Right atrium auricular region (tissue), 2 donors: Measurements from ENCODE around the gene SETBP1. TPM values are rescaled to one million over a fixed set of nuclear protein-coding genes. Genes with fewer than 3 reads are reported as not detected.

ENCODE experiments used
- DNase-seq: peaks from one replicate; pipeline ENCODE4 v3.0.0-alpha.2; 2019; ENCODE audit warnings: low spot score
- H3K27ac ChIP-seq, 2 donors: fragments of 200-600 bp; sonication (generic); 1 replicate in 1 of 2; 2 replicates in 1 of 2; pipeline ENCODE4 v1.5.1; 2016 to 2019
- H3K27me3 ChIP-seq, 2 donors: fragments of 200-600 bp; sonication (generic); one replicate each; pipeline versions ENCODE4 v1.5.1 to v1.6.0; 2017 to 2019
- H3K36me3 ChIP-seq: fragments of 200-600 bp; sonication (generic); one replicate; pipeline ENCODE4 v1.5.1; 2016
- H3K4me1 ChIP-seq, 2 donors: fragments of 200-600 bp; sonication (generic); one replicate each; pipeline versions ENCODE4 v1.5.1 to v1.6.0; 2017 to 2019
- H3K4me3 ChIP-seq, 2 donors: fragments of 200-600 bp; sonication (generic); 1 replicate in 1 of 2; 2 replicates in 1 of 2; pipeline ENCODE4 v1.5.1; 2017 to 2019; ENCODE audit warnings: mild to moderate bottlenecking in 1 of 2, moderate library complexity in 1 of 2
- H3K9me3 ChIP-seq, 2 donors: fragments of 200-600 bp; sonication (generic); one replicate each; pipeline ENCODE4 v1.5.1; 2019
- CTCF ChIP-seq, 2 donors: fragments of 200-600 bp; sonication (generic); IDR thresholded peaks; one replicate each; pipeline ENCODE4 v1.5.1; 2019; ENCODE audit warnings: antibody characterized with exemption in 2 of 2
- total RNA-seq, 2 donors: library from RNA; depleted of rRNA; stranded (reverse); fragments of >200 nt; gene quantifications; one replicate each; pipeline ENCODE4 v1.1.0, GENCODE V29; 2016

SETBP1 gene
- total RNA-seq, 2 donors from 2014 or later: 7.8 to 13.4 TPM

- H3K4me3 ChIP-seq: no peak overlapping the region
- no peak for TF ChIP-seq CTCF (IDR thresholded peaks at IDR 0.05)
- no peaks in the 10 kb centered on the region for H3K27me3 ChIP-seq
- no peak overlapping the region for H3K27ac ChIP-seq
- H3K36me3 ChIP-seq: no peaks in the 10 kb centered on the region
- no peaks in the 10 kb centered on the region for H3K9me3 ChIP-seq
- H3K4me1 ChIP-seq: peaks cover 0 to 27% of the 10 kb centered on the region in 2 donors
- no peak for DNase-seq
Measured at GRCh38 chr18:44914028-44914427, 233.3 kb downstream of the SETBP1 start.

- Histone ChIP-seq H3K4me1 (peaks cover 0 to 27% of the 10 kb centered on the region in 2 donors), H3K9me3 (no peaks in the 10 kb centered on the region), H3K27ac (no peak overlapping the region), H3K4me3 (no peak overlapping the region), H3K27me3 (no peaks in the 10 kb centered on the region), H3K36me3 (no peaks in the 10 kb centered on the region)
- no peak for TF ChIP-seq CTCF (IDR thresholded peaks at IDR 0.05)
- DNase-seq: no peak
Measured at GRCh38 chr18:44915213-44915612, 234.5 kb downstream of the SETBP1 start.

DNA sequence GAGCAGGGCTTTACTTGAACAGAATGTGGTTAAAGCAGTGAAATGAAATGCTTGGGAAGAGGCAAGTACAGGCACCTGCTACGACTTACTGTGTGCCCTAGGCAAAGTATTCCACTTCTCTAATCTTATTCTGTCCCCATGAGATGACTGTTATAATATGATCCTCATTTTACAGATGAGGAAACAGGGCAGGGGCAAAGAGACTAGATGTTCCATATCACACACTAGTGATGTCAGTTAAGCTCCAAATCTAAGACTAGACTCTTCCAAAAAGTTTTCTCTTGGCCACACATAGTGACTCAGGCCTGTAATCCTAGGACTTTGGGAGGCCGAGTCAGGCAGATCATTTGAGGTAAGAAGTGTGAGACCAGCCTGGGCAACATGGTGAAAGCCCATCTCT lies 235.0 kb downstream of the SETBP1 start:
- no peak for DNase-seq
- Histone ChIP-seq H3K36me3 (no peaks in the 10 kb centered on the region), H3K4me3 (no peak overlapping the region), H3K27me3 (no peaks in the 10 kb centered on the region), H3K9me3 (no peaks in the 10 kb centered on the region), H3K4me1 (peaks cover 0 to 27% of the 10 kb centered on the region in 2 donors), H3K27ac (peak overlapping the region in 1 of 2 donors; percentile 34)
- no peak for TF ChIP-seq CTCF (IDR thresholded peaks at IDR 0.05)

DNA sequence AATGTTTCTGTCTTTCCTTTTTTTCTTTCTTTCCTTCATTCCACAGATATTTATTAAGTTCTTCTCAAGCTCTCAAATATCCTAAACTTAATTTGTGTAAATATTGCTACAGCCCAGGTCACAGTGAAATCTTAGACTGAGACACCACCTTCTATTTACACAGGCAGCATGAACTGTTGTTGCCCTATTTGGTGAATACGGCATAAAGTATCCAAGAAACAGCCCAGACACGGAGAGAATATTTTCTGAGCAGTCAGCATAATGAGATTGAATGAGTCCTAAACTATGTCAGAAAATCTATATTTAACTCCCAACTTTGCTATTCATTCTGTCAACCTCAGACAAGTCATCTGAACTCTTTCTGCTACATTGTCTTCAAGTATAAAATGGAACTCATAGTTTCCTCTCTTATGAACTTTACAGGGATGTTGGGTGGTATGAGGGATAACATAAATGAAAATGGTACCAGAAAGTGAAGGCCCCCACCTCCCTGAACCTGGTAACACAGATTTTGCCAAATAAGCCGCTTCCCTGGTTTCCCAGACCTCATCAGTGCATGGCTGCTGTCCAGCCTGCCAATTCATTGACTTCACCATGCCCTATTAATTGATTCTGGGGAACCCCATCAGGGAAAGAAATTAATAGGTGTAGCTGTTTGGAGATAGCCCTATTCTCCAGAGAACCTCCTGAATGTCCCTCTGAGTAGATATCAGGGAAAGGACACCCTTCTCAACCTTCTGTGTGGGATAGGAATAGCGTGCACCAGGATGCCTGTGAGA lies 235.9 kb downstream of the SETBP1 start:
- no peaks in the 10 kb centered on the region for H3K36me3 ChIP-seq
- peak overlapping the region in 1 of 2 donors; percentile 34 for H3K27ac ChIP-seq
- H3K4me1 ChIP-seq: peaks cover 0 to 27% of the 10 kb centered on the region in 2 donors
- no peaks in the 10 kb centered on the region for H3K9me3 ChIP-seq
- H3K27me3 ChIP-seq: no peaks in the 10 kb centered on the region
- DNase-seq: no peak
- no peak for TF ChIP-seq CTCF (IDR thresholded peaks at IDR 0.05)
- no peak overlapping the region for H3K4me3 ChIP-seq

GRCh38 chr18:44917216-44918141 lies 236.8 kb downstream of the SETBP1 start:
- Histone ChIP-seq H3K4me1 (peaks cover 0 to 27% of the 10 kb centered on the region in 2 donors), H3K9me3 (no peaks in the 10 kb centered on the region), H3K4me3 (no peak overlapping the region), H3K36me3 (no peaks in the 10 kb centered on the region), H3K27me3 (no peaks in the 10 kb centered on the region), H3K27ac (peak overlapping the region; percentile 3 to 34)
- TF ChIP-seq CTCF (IDR thresholded peaks at IDR 0.05): no peak
- no peak for DNase-seq
